GM18867 (cell line): ENCODE data around the gene RGS3.

Experiments used
- ATAC-seq: cut with Tn5 transposase; IDR thresholded peaks from one replicate; pipeline ENCODE4 v1.9.1; 2021; ENCODE audit warnings: mild to moderate bottlenecking, moderate library complexity; ENCODE audit not compliant: unreplicated experiment

Gene RGS3

GRCh38 chr9:113582698-113583200 lies 119.2 kb downstream of the RGS3 start:
- no peak for ATAC-seq

- ATAC-seq: no peak
Observed at GRCh38 chr9:113583511-113584427, 120.2 kb downstream of the RGS3 start.

GRCh38 chr9:113584428-113585084 lies 121.0 kb downstream of the RGS3 start:
- ATAC-seq: no peak

DNA sequence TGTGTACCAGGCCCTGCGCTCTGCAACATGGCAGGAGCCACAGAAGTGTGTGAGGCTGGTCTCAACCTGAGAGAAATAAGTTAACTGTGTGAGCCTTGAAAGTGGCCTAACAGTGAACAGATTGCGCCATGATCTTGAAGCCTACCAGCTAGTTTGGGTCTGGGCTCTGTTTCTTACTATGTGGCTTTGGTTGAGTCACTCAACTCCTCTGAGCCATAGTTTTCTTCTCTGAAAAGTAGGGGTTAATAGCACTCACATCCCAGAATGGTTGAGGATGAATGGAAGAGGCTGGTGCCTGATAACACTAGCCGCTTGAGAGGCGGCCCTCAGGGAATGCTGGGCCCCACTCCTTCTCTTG lies 121.5 kb downstream of the RGS3 start:
- ATAC-seq: no peak

DNA sequence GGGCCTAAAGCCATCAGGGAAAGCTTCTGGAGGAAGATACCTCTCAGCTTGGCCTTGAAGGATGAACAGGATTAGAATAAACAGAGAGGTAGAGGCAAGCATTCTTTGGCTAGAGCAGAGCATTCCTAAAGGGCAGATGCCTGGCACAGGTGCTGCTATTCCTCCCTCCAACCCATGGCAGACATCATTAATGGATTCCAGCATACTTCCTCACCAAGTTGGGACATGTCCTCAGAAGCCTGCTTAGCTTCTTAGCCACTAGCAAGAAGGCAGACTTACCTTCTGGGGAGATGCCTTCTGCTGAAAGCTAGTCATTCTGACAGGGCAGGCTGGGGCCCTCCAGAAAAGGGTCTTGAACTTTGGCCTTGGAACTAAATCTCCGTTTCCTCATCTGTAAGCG lies 122.0 kb downstream of the RGS3 start:
- ATAC-seq: no peak

DNA sequence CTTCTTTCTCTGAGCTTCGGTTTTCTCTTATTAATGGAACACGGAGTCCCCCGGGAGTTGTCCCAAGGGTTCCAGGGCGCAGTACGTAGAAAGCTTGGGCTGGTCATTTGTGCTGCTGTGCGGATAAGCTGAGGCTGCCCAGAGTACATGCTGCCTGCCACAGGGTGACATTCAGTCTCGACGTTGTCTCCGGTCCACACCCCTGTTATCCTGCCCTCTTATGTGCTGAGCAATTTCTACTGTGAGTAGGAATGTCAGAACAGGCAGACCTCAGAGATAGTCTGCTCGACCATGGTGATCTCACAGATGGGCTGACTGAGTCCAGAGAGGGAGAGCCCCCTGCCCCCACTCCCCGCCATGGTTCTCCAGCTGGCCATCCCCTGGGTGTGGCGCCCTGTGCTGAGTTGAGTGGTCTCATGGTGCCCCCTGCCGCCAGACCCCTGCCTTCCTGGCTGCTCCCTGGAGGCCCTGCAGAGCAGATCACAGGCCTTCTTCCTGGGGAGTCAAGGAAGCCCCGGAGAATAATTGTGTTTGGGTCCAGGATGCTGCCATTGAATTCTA lies 124.0 kb downstream of the RGS3 start:
- ATAC-seq: no peak

DNA sequence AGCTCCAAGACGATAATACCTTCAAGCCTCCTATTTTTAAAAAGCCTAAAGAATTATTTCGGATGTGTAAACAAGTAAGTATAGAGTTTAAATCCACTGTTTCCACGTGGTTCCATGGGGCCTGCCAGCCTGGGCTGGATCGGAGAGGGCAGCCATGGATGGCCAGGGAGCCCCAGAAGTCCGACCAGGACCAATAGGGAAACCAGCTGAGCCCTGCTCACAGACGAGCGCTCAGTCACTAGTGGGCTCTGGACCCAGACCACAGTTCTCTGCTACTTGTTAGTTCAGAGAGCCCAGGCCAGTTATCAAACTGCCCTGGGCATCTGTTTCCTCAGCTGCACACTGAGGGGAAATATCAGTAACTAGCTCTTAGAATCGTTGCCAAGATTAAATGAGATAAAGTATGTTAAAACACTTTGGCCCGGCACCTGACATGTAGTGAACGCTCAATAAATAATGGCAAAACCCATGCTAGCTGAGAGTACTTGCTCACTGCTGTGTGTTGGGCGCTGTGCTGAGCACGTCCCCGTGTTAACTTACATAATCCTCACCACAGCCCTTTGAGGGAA lies 124.8 kb downstream of the RGS3 start:
- no peak for ATAC-seq

DNA sequence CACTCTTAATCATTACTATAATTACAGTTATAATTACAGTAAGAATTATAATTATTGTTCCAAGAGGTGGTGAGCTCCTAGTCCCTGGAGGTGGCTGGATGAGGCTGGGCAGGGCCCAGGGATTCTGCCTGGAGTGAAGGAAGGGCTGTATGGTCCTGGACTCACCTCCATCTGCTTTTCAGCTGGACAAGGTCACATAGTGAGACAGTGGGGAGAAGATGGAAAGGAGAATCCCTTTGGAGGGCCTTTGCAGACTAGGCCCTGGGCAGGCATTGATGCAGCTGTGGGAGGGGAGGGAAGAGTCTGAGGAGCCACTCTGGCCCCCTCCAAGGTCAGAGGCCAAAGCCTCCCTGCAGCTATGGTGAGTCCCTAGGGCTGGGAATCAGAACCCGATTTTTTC lies 125.4 kb downstream of the RGS3 start:
- ATAC-seq: no peak

- no peak for ATAC-seq
Observed at GRCh38 chr9:113589407-113589806, 125.9 kb downstream of the RGS3 start.

DNA sequence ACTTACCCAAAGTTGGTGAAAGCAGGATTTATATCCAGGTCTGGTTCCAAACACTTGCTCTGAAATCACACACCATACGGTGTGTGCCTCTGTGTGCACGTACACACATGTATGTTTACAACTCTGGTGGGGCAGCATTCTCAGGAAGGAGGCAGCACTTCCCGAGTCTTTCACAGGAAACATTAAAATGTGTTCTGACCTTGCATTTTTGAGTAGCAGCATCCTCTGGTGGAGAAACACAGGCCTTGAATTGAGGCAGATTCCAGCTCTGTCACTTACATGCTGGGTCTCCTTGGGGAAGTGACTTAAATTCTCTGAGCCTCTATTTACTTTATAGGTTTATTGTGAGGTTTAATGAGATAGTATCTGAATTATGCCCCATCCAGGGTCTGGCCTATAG lies 126.4 kb downstream of the RGS3 start:
- no peak for ATAC-seq

DNA sequence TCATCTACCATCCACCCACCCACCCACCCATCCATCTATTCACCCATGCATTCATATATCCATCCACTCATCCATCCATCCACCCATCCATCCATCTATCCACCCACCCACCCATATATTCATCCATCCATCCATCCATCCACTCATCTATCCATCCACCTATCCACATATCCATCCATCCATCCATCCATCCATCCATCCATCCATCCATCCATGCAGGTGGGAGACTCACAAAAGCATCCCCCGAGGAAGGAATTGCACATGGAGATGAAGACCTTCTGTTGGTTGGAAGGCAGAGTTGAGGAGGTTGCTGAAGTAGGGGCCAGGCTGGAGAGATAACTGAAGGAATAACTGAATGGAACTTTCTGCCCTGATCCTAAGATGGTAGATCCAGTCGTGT lies 126.9 kb downstream of the RGS3 start:
- no peak for ATAC-seq

DNA sequence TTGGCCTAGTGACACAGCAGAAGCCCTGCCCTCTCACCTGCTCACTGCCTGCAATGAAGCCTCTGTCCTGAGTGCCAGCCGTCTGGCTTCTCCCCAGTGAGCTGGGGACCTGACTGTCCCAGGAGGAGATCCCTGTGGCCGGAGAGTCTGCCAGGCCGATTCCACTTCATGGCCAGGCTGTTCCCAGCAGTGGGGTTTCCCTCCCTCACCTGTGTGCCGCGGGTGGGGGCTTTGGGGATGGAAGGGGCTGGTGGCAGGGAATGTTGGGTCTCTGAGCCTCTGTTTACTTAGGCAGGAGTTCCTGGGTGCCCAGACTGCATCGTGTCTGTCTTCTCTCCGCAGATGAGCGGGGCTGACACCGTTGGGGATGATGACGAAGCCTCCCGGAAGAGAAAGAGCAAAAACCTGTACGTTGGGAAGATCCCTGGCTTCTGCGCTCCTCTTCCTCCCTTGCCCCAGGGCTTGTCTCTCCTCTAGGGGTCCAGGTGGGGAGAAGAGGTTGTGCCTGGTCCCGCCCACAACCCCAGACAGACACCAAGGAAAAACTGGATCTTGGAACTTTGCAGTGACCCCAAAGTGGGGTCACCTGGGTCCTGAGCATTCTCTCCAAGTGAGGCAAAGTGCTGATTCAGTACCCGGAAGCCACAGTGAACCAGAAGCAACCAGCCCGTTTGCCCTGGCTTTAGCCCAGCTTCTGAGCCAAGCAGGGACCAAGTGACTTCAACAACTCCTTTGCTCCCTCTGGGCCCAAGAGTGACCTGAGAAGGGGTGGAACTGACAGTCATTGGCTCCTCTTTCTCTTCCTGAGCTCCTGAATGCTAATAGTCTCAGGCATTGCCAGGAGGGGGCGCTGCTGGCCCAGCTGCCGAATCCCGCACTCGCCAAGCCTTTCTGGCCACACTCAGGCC lies 127.7 kb downstream of the RGS3 start:
- peak; percentile 58 for ATAC-seq

GRCh38 chr9:113591899-113592625 lies 128.5 kb downstream of the RGS3 start:
- no peak for ATAC-seq

- ATAC-seq: no peak
Observed at GRCh38 chr9:113592876-113593575, 129.5 kb downstream of the RGS3 start.

DNA sequence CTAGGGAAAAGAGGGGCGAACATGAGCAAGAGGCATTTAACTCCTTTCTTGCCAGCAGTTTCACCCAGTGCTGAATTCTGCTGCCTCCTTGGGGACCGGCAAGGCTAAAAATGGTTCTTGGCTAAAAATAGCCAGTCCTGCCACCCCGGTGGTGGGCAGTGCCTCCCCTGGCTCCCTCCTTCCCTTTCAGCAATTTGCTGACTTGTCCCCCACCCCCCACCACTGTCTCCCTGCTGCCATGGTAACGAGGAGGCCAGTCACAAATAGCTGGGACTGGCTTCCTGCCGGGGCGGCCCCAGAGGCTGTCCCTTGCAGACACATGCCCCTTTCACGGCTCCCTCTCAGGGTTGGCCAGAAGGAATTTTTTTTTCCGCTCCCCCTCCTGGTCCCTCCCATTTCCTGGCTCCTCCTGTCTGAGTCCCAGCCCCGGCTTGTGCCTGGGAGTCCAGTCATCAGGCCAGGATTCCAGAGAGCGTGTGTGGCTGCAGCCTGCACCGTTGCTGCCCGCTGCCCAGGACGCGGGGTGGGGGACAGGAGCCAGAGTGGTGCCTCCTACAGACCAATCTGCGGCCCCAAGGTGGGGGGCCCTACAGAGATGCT lies 130.3 kb downstream of the RGS3 start:
- ATAC-seq: no peak

DNA sequence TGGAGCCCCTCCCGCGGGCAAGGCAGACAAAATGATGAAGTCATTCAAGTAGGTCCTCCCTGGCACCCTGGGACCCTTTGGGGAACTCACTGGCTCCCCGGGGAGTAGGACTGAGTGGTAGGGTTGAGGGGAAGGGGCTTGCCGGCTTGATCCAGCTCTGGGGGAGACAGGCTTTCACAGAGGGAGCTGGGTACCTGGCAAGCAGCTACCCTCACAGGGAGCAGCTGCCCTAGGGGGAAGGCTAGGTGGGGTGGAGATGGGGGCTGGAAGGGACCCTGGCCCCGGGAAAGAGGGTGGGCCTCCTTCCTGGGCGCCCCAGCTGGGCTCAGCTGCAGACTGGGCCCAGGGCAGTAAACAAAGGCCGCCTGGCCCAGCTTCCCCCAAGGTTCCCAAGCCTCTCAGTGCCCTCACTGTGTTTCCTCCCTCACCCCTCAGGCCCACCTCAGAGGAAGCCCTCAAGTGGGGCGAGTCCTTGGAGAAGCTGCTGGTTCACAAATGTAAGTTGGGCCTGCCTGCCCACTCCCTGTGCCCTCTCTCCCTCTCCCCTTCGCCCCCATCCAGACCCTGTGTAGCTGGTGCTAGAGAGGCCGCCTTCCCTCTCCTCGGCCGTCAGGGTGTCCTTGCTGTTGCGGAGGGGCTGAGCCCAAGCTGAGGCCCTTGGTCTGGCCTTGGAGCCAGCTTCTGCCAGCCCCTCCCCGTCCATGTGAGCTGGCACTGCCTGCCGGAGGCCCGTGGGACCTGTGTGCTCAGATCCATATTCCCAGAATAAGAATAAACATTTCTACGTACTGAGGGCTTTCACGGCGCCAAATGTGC lies 131.2 kb downstream of the RGS3 start:
- ATAC-seq: no peak

DNA sequence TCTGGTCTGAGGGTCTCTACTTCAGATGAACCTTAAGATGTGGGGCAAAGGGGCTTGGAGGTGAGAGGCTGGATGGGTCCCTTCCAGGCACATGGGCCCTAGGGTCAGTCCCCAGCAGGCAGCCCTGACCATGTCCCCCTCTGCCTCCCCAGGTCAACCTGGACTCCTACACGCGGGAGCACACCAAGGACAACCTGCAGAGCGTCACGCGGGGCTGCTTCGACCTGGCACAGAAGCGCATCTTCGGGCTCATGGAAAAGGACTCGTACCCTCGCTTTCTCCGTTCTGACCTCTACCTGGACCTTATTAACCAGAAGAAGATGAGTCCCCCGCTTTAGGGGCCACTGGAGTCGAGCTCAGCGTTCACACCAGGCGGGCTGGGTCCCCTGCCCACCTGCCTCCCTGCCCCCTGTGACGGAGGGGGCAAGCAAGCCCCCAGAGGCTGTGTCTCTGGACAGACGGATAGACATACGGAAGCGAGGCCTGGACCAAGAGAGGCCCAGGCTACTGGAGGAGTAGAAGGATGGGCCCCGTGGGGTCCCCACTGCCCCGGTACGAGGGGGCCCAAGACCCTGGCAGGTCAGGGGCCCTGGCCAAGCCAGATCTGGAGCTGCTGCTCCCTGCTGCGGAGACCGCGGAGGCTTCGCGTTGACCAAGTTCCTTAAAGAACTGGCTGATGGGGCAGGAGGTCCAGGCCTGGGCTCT lies 133.2 kb downstream of the RGS3 start:
- no peak for ATAC-seq
